Testis (tissue), 2 donors: Measurements from ENCODE around the gene C2CD4D.

Source experiments
- POLR2A ChIP-seq: fragments of 450-650 bp; IDR thresholded peaks from one replicate; pipeline ENCODE4 v1.6.1; 2017; ENCODE audit warnings: antibody characterized with exemption, mild to moderate bottlenecking, moderate library complexity
- TF ChIP-seq, protein P1 (sequence below), 3 experiments: fragments of 450-650 bp in 2 of 3; fragments of 200-600 bp in 1 of 3; sonication (generic) in 1 of 3; IDR thresholded peaks; one replicate each; pipeline ENCODE4 v1.5.1; 2016 to 2019; ENCODE audit warnings: antibody characterized with exemption in 3 of 3, mild to moderate bottlenecking in 2 of 3, moderate library complexity in 1 of 3

DNA sequence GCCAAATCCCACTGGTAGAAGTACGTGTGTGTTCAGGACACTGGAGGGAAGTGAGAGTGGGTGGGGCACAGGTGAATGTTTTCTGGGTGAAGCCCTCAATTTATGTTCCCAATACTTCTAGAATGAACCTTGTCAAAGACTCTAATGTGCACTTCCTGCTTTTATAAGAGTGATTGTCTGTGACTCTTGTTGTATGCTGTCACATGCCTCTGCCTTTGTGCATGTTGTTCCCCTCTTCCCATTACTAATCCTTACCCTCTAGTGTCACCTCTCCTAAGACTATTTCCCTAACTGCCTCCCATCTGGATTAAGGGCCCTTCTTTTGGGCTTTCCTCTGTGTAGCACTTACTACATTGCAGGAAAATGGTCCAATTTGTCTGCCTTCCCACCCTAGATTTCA is 31.9 kb downstream of the C2CD4D start:
- TF ChIP-seq, protein P1, sequence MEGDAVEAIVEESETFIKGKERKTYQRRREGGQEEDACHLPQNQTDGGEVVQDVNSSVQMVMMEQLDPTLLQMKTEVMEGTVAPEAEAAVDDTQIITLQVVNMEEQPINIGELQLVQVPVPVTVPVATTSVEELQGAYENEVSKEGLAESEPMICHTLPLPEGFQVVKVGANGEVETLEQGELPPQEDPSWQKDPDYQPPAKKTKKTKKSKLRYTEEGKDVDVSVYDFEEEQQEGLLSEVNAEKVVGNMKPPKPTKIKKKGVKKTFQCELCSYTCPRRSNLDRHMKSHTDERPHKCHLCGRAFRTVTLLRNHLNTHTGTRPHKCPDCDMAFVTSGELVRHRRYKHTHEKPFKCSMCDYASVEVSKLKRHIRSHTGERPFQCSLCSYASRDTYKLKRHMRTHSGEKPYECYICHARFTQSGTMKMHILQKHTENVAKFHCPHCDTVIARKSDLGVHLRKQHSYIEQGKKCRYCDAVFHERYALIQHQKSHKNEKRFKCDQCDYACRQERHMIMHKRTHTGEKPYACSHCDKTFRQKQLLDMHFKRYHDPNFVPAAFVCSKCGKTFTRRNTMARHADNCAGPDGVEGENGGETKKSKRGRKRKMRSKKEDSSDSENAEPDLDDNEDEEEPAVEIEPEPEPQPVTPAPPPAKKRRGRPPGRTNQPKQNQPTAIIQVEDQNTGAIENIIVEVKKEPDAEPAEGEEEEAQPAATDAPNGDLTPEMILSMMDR (IDR thresholded peaks at IDR 0.05) = no peak
- TF ChIP-seq POLR2A = no peak
